Neural cell (in vitro differentiated cells): ENCODE results near the gene RPS6KA2. TPM values are rescaled to one million over a fixed set of nuclear protein-coding genes. Genes with fewer than 3 reads are reported as not detected.

ENCODE experiments used
- H2AFZ ChIP-seq: fragments of 200-600, 300-800 bp; sonication (generic), shearing (Covaris generic); 2 replicates; pipeline ENCODE4 v1.6.0; 2014; ENCODE audit warnings: low read depth, mild to moderate bottlenecking, antibody characterized with exemption, low read length, moderate library complexity
- H3F3A ChIP-seq: fragments of 200-600 bp; shearing (Covaris generic); 2 replicates; pipeline ENCODE4 v1.6.1; 2016; ENCODE audit warnings: mild to moderate bottlenecking, moderate library complexity, mixed read lengths, antibody characterized with exemption, low read length; ENCODE audit not compliant: insufficient read depth, poor library complexity, severe bottlenecking
- H3K27ac ChIP-seq: fragments of 200-600, 300-800 bp; sonication (generic), shearing (Covaris generic); 2 replicates; pipeline ENCODE4 v1.5.1; 2014; ENCODE audit warnings: mild to moderate bottlenecking, low read length, moderate library complexity
- H3K27me3 ChIP-seq: fragments of 300-800, 200-600 bp; sonication (generic), shearing (Covaris generic); 2 replicates; pipeline ENCODE4 v1.6.0; 2014; ENCODE audit warnings: mild to moderate bottlenecking, low read depth, low read length, moderate library complexity; ENCODE audit not compliant: insufficient read depth
- H3K36me3 ChIP-seq: fragments of 300-800, 200-600 bp; sonication (generic), shearing (Covaris generic); 2 replicates; pipeline ENCODE4 v1.5.1; 2014; ENCODE audit warnings: mild to moderate bottlenecking, antibody characterized with exemption, low read length, moderate library complexity; ENCODE audit not compliant: insufficient read depth
- H3K4me2 ChIP-seq: fragments of 300-800, 200-600 bp; sonication (generic), shearing (Covaris generic); 2 replicates; pipeline ENCODE4 v1.6.0; 2014; ENCODE audit warnings: mild to moderate bottlenecking, low read length
- H3K4me3 ChIP-seq: fragments of 300-800, 200-600 bp; sonication (generic), shearing (Covaris generic); 2 replicates; pipeline ENCODE4 v1.5.1; 2014; ENCODE audit warnings: mild to moderate bottlenecking, low read length, moderate library complexity
- H3K79me2 ChIP-seq: fragments of 200-600 bp; shearing (Covaris generic); replicated peaks from 2 replicates; pipeline ENCODE4 v1.6.0; 2014; ENCODE audit warnings: mild to moderate bottlenecking, low read length, moderate library complexity; ENCODE audit not compliant: insufficient read depth
- H3K9ac ChIP-seq: fragments of 300-800, 200-600 bp; sonication (generic), shearing (Covaris generic); 2 replicates; pipeline ENCODE4 v1.6.1; 2016; ENCODE audit warnings: mild to moderate bottlenecking, low read length, mixed read lengths
- H3K9me2 ChIP-seq: fragments of 200-600 bp; shearing (Covaris generic); 2 replicates; pipeline ENCODE4 v1.6.1; 2016; ENCODE audit warnings: mild to moderate bottlenecking, low read length, mixed read lengths; ENCODE audit not compliant: insufficient read depth
- H3K9me3 ChIP-seq: fragments of 200-600, 300-800 bp; sonication (generic), shearing (Covaris generic); 2 replicates; pipeline ENCODE4 v1.6.1; 2016; ENCODE audit warnings: mild to moderate bottlenecking, mixed run types, low read length, moderate library complexity, mixed read lengths
- H4K20me1 ChIP-seq: fragments of 200-600 bp; shearing (Covaris generic); 2 replicates; pipeline ENCODE4 v1.6.1; 2016; ENCODE audit warnings: mild to moderate bottlenecking, mixed run types; ENCODE audit not compliant: insufficient read depth
- EP300 ChIP-seq: fragments of 450-650 bp; conservative IDR thresholded peaks from 2 replicates; pipeline ENCODE4 v1.6.1; 2014; ENCODE audit warnings: antibody characterized with exemption, mild to moderate bottlenecking, moderate library complexity; ENCODE audit not compliant: poor library complexity, severe bottlenecking
- EZH2 ChIP-seq: fragments of 200-600, 300-800 bp; shearing (Covaris generic), sonication (generic); IDR thresholded peaks from 2 replicates; pipeline ENCODE4 v1.6.1; 2014; ENCODE audit warnings: antibody characterized with exemption, low read length, borderline replicate concordance, mild to moderate bottlenecking; ENCODE audit not compliant: insufficient read depth, poor library complexity, severe bottlenecking
- MXI1 ChIP-seq: fragments of 450-650 bp; conservative IDR thresholded peaks from 2 replicates; pipeline ENCODE4 v1.6.1; 2014; ENCODE audit warnings: antibody characterized with exemption, mild to moderate bottlenecking; ENCODE audit not compliant: poor library complexity, severe bottlenecking
- POLR2AphosphoS5 ChIP-seq: IDR thresholded peaks from 2 replicates; pipeline ENCODE4 v1.6.1; 2012
- RAD21 ChIP-seq: fragments of 450-650 bp; conservative IDR thresholded peaks from 2 replicates; pipeline ENCODE4 v1.6.1; 2014; ENCODE audit warnings: antibody characterized with exemption, mild to moderate bottlenecking, moderate library complexity
- SMC3 ChIP-seq: fragments of 450-650 bp; conservative IDR thresholded peaks from 2 replicates; pipeline ENCODE4 v1.6.1; 2014; ENCODE audit warnings: antibody characterized with exemption, mild to moderate bottlenecking, moderate library complexity; ENCODE audit not compliant: poor library complexity
- TAF1 ChIP-seq: IDR thresholded peaks from 2 replicates; pipeline ENCODE4 v1.6.1; 2012; ENCODE audit warnings: low read depth
- polyA plus RNA-seq: library from polyadenylated mRNA; depleted of rRNA; stranded (reverse); fragments of >200 nt; gene quantifications from 2 replicates; pipeline ENCODE4 v1.2.3, GENCODE V29; 2014
- TF ChIP-seq, protein P1 (sequence below): IDR thresholded peaks from 2 replicates; pipeline ENCODE4 v1.6.1; 2012; ENCODE audit warnings: borderline replicate concordance
- TF ChIP-seq, protein P2 (sequence below): fragments of 450-650 bp; IDR thresholded peaks from 2 replicates; pipeline ENCODE4 v1.5.1; 2014; ENCODE audit warnings: antibody characterized with exemption, mild to moderate bottlenecking, moderate library complexity; ENCODE audit not compliant: poor library complexity, severe bottlenecking

Gene RPS6KA2
- polyA plus RNA-seq, 1 donor from 2014 or later: 34.3 TPM

DNA sequence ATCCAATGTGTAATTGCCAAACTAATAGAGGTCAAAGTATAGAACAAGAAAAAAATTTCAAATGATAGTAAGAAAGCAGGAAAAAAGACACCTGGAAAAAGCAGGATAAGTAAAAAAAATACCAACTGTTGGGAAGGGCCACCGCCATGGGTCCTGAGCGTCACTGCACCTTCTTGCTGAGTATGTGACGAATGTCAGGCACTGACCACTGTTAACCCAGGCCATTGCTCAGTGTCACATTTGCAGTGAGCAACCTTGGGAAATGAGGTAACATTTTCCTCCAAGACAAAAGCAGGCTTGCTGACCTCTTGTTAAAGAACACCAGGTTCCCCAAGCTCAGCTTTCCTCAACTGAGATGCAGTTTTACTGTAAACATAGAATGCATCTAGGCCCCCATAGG is 15.6 kb upstream of the RPS6KA2 start:
- H3K4me3 ChIP-seq: no peak overlapping the region
- peaks cover 4% of the 10 kb centered on the region for H3K9me3 ChIP-seq
- H3K36me3 ChIP-seq: no peaks in the 10 kb centered on the region
- no peak overlapping the region for H3K4me2 ChIP-seq
- H3K79me2 ChIP-seq: no peaks in the 10 kb centered on the region
- H3K27me3 ChIP-seq: no peaks in the 10 kb centered on the region
- H4K20me1 ChIP-seq: no peaks in the 10 kb centered on the region
- TF ChIP-seq POLR2AphosphoS5 (no peak), SMC3 (no peak), TAF1 (no peak), RAD21 (no peak), EZH2 (no peak), MXI1 (no peak), EP300 (no peak)
- TF ChIP-seq, protein P1, sequence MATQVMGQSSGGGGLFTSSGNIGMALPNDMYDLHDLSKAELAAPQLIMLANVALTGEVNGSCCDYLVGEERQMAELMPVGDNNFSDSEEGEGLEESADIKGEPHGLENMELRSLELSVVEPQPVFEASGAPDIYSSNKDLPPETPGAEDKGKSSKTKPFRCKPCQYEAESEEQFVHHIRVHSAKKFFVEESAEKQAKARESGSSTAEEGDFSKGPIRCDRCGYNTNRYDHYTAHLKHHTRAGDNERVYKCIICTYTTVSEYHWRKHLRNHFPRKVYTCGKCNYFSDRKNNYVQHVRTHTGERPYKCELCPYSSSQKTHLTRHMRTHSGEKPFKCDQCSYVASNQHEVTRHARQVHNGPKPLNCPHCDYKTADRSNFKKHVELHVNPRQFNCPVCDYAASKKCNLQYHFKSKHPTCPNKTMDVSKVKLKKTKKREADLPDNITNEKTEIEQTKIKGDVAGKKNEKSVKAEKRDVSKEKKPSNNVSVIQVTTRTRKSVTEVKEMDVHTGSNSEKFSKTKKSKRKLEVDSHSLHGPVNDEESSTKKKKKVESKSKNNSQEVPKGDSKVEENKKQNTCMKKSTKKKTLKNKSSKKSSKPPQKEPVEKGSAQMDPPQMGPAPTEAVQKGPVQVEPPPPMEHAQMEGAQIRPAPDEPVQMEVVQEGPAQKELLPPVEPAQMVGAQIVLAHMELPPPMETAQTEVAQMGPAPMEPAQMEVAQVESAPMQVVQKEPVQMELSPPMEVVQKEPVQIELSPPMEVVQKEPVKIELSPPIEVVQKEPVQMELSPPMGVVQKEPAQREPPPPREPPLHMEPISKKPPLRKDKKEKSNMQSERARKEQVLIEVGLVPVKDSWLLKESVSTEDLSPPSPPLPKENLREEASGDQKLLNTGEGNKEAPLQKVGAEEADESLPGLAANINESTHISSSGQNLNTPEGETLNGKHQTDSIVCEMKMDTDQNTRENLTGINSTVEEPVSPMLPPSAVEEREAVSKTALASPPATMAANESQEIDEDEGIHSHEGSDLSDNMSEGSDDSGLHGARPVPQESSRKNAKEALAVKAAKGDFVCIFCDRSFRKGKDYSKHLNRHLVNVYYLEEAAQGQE: no peak
- no peaks in the 10 kb centered on the region for H3K9me2 ChIP-seq
- H3K27ac ChIP-seq: no peak overlapping the region
- no peak overlapping the region for H2AFZ ChIP-seq
- H3F3A ChIP-seq: no peaks in the 10 kb centered on the region
- no peak overlapping the region for H3K9ac ChIP-seq

DNA sequence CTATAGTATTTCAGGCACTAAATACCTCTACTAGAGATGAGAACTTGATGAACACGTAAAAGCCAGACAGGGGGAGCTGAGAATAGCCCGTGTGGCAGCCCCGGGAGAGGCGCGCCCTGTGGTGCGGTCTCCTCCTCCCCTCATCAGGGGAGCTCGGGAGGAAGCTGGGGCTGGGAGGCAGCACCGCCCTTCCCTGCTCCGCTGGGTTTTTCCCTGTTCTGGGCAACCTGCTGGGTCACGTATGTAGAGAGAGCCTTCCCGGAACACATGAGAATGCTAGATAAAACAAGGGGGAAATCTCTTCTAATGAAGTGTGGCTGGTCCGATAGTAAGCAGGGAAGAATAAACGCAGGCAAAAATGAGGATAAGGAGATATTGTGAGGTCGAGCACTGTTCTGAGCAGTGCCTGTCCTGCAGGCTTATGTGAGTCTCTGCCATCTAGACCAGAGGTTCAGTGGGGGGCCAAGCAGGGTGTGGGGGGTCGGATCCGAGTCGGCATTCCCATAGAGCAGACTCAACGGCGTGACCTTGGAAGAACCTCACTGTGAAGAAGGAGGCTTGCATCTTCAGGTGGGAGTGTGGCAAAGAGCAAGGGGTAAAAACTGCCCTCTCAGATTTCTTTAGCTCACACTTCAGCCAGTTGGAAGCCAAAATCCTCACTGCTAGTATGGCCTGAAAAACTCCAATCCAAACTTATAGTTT is 13.4 kb upstream of the RPS6KA2 start:
- Histone ChIP-seq H3K4me3 (no peak overlapping the region), H4K20me1 (no peaks in the 10 kb centered on the region), H3K27ac (no peak overlapping the region), H3K27me3 (no peaks in the 10 kb centered on the region), H3K9me3 (peaks cover 4% of the 10 kb centered on the region), H3K79me2 (no peaks in the 10 kb centered on the region), H3F3A (no peaks in the 10 kb centered on the region), H3K9ac (no peak overlapping the region), H3K36me3 (no peaks in the 10 kb centered on the region), H3K9me2 (no peaks in the 10 kb centered on the region), H2AFZ (no peak overlapping the region), H3K4me2 (no peak overlapping the region)
- no peak for TF ChIP-seq EZH2
- no peak for TF ChIP-seq TAF1
- no peak for TF ChIP-seq RAD21
- TF ChIP-seq POLR2AphosphoS5: no peak
- TF ChIP-seq, protein P2, sequence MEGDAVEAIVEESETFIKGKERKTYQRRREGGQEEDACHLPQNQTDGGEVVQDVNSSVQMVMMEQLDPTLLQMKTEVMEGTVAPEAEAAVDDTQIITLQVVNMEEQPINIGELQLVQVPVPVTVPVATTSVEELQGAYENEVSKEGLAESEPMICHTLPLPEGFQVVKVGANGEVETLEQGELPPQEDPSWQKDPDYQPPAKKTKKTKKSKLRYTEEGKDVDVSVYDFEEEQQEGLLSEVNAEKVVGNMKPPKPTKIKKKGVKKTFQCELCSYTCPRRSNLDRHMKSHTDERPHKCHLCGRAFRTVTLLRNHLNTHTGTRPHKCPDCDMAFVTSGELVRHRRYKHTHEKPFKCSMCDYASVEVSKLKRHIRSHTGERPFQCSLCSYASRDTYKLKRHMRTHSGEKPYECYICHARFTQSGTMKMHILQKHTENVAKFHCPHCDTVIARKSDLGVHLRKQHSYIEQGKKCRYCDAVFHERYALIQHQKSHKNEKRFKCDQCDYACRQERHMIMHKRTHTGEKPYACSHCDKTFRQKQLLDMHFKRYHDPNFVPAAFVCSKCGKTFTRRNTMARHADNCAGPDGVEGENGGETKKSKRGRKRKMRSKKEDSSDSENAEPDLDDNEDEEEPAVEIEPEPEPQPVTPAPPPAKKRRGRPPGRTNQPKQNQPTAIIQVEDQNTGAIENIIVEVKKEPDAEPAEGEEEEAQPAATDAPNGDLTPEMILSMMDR: no peak
